ENCODE results near the gene ZNF14. TPM values are rescaled to one million over a fixed set of nuclear protein-coding genes. Genes with fewer than 3 reads are reported as not detected.

ZNF14 gene
- total and polyA plus RNA-seq, 9 of the 15 experiments (the other 6 are each of a cell fraction or from before 2014, with no cell fraction given), result 1.9 to 7.0 (median 4.0) TPM

DNA sequence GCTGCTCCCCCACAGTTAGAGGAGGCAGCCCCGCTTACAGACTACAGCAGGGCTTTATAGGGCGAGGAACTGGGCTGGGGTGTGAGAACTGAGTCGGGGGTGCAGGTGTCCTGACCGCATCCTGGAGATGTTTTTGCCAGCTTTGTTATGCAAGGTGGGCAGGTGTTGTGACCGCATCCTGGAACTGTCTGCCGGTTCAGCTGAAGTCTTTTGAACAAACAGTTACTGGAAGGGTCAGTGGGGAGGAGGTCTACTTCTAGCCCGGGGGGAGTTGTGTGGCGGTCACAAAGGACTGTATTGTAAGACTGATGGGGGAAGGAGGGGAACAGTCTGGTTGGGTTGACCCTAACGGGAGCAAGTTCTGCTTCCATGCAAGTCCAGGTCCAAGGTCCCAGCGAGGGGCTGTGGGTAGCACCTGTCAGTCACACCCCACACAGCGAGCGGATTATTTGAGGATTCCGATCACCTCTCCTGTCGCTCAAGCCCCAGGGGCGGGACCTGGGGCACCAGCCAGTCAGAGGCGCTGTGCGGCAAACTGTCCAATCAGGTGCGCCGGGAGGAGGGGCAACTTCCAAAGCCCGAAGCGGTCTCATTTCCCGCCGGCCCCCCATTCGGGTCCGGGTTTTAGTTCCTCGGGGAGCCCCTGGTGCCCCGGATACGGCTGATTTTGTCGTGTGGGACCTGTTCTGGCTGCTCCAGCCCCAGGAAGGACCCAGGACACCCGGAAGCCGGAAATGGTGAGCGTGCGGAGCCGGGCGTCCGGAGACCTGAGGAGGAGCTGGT, 64.5 kb downstream of the ZNF14 start, which contains the start of gene ZNF101 (continued):
- TF ChIP-seq, protein P1, sequence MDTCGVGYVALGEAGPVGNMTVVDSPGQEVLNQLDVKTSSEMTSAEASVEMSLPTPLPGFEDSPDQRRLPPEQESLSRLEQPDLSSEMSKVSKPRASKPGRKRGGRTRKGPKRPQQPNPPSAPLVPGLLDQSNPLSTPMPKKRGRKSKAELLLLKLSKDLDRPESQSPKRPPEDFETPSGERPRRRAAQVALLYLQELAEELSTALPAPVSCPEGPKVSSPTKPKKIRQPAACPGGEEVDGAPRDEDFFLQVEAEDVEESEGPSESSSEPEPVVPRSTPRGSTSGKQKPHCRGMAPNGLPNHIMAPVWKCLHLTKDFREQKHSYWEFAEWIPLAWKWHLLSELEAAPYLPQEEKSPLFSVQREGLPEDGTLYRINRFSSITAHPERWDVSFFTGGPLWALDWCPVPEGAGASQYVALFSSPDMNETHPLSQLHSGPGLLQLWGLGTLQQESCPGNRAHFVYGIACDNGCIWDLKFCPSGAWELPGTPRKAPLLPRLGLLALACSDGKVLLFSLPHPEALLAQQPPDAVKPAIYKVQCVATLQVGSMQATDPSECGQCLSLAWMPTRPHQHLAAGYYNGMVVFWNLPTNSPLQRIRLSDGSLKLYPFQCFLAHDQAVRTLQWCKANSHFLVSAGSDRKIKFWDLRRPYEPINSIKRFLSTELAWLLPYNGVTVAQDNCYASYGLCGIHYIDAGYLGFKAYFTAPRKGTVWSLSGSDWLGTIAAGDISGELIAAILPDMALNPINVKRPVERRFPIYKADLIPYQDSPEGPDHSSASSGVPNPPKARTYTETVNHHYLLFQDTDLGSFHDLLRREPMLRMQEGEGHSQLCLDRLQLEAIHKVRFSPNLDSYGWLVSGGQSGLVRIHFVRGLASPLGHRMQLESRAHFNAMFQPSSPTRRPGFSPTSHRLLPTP (IDR thresholded peaks at IDR 0.05; ENCODE audit: borderline replicate concordance, extremely low read depth, insufficient read length), result no peak
- TF ChIP-seq SRSF9 (IDR thresholded peaks at IDR 0.05; ENCODE audit: borderline replicate concordance, low read depth, low read length) (no peak), NFE2L1 (tag; IDR thresholded peaks at IDR 0.05; ENCODE audit: borderline replicate concordance, low read depth) (no peak), NR2C1 (IDR thresholded peaks at IDR 0.05) (peak; percentile 74; the same call in 1 of the 2 replicates), NR2C1 (tag; IDR thresholded peaks at IDR 0.05) (peak; percentile 77), MYBL2 (IDR thresholded peaks at IDR 0.05; ENCODE audit: low read depth) (no peak), MYBL2 (CRISPR knock-in tag; IDR thresholded peaks at IDR 0.05; ENCODE audit: borderline replicate concordance) (no peak), RUNX1 (IDR thresholded peaks at IDR 0.05; ENCODE audit: low read depth) (no peak), MBD1 (CRISPR knock-in tag; IDR thresholded peaks at IDR 0.05) (0 out of 2 replicates have a peak, but pooled peaks have one; percentile 37)
- TF ChIP-seq, protein P2, sequence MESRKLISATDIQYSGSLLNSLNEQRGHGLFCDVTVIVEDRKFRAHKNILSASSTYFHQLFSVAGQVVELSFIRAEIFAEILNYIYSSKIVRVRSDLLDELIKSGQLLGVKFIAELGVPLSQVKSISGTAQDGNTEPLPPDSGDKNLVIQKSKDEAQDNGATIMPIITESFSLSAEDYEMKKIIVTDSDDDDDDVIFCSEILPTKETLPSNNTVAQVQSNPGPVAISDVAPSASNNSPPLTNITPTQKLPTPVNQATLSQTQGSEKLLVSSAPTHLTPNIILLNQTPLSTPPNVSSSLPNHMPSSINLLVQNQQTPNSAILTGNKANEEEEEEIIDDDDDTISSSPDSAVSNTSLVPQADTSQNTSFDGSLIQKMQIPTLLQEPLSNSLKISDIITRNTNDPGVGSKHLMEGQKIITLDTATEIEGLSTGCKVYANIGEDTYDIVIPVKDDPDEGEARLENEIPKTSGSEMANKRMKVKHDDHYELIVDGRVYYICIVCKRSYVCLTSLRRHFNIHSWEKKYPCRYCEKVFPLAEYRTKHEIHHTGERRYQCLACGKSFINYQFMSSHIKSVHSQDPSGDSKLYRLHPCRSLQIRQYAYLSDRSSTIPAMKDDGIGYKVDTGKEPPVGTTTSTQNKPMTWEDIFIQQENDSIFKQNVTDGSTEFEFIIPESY (CRISPR knock-in tag; IDR thresholded peaks at IDR 0.05), result peak; percentile 71
- TF ChIP-seq, protein P3, sequence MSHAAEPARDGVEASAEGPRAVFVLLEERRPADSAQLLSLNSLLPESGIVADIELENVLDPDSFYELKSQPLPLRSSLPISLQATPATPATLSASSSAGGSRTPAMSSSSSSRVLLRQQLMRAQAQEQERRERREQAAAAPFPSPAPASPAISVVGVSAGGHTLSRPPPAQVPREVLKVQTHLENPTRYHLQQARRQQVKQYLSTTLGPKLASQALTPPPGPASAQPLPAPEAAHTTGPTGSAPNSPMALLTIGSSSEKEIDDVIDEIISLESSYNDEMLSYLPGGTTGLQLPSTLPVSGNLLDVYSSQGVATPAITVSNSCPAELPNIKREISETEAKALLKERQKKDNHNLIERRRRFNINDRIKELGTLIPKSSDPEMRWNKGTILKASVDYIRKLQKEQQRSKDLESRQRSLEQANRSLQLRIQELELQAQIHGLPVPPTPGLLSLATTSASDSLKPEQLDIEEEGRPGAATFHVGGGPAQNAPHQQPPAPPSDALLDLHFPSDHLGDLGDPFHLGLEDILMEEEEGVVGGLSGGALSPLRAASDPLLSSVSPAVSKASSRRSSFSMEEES (CRISPR knock-in tag; IDR thresholded peaks at IDR 0.05), result no peak
- TF ChIP-seq, protein P4, sequence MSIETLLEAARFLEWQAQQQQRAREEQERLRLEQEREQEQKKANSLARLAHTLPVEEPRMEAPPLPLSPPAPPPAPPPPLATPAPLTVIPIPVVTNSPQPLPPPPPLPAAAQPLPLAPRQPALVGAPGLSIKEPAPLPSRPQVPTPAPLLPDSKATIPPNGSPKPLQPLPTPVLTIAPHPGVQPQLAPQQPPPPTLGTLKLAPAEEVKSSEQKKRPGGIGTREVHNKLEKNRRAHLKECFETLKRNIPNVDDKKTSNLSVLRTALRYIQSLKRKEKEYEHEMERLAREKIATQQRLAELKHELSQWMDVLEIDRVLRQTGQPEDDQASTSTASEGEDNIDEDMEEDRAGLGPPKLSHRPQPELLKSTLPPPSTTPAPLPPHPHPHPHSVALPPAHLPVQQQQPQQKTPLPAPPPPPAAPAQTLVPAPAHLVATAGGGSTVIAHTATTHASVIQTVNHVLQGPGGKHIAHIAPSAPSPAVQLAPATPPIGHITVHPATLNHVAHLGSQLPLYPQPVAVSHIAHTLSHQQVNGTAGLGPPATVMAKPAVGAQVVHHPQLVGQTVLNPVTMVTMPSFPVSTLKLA (conservative IDR thresholded peaks at IDR 0.05), result peak in 1 of 2 experiments; percentile 25; a peak in 1 of 4 replicates
- TF ChIP-seq, protein P5, sequence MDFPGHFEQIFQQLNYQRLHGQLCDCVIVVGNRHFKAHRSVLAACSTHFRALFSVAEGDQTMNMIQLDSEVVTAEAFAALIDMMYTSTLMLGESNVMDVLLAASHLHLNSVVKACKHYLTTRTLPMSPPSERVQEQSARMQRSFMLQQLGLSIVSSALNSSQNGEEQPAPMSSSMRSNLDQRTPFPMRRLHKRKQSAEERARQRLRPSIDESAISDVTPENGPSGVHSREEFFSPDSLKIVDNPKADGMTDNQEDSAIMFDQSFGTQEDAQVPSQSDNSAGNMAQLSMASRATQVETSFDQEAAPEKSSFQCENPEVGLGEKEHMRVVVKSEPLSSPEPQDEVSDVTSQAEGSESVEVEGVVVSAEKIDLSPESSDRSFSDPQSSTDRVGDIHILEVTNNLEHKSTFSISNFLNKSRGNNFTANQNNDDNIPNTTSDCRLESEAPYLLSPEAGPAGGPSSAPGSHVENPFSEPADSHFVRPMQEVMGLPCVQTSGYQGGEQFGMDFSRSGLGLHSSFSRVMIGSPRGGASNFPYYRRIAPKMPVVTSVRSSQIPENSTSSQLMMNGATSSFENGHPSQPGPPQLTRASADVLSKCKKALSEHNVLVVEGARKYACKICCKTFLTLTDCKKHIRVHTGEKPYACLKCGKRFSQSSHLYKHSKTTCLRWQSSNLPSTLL (IDR thresholded peaks at IDR 0.05), result no peak

Measured in K562 (cell line).